Liver (tissue), 3 donors: ENCODE measurements around the gene DST.

Experiments
- FOXA2 ChIP-seq: IDR thresholded peaks from 2 replicates; pipeline ENCODE4 v1.6.1; 2016; ENCODE audit warnings: antibody characterized with exemption
- GABPA ChIP-seq, 2 donors: IDR thresholded peaks in 1 of 2; conservative IDR thresholded peaks in 1 of 2; 2 replicates each; pipeline ENCODE4 v1.6.1; 2016; ENCODE audit warnings: antibody characterized with exemption in 2 of 2, mild to moderate bottlenecking in 1 of 2, moderate library complexity in 1 of 2
- JUND ChIP-seq, 2 donors: IDR thresholded peaks; 2 replicates each; pipeline ENCODE4 v1.6.1; 2016; ENCODE audit warnings: antibody characterized with exemption in 2 of 2
- RAD21 ChIP-seq, 2 donors: IDR thresholded peaks; 2 replicates each; pipeline ENCODE4 v1.6.1; 2016; ENCODE audit warnings: antibody characterized with exemption in 2 of 2, mild to moderate bottlenecking in 2 of 2
- SP1 ChIP-seq: IDR thresholded peaks from 2 replicates; pipeline ENCODE4 v1.6.1; 2018; ENCODE audit warnings: antibody characterized with exemption, mild to moderate bottlenecking
- YY1 ChIP-seq: IDR thresholded peaks from 2 replicates; pipeline ENCODE4 v1.6.1; 2016; ENCODE audit warnings: antibody characterized with exemption, mild to moderate bottlenecking
- TF ChIP-seq, protein P1 (sequence below): fragments of 150-350 bp; IDR thresholded peaks from 2 replicates; pipeline ENCODE4 v1.5.1; 2017; ENCODE audit warnings: improper control_type of control experiment, low read depth, low read length; ENCODE audit not compliant: missing input control
- TF ChIP-seq, protein P2 (sequence below): IDR thresholded peaks from 2 replicates; pipeline ENCODE4 v1.6.1; 2016; ENCODE audit warnings: antibody characterized with exemption
- TF ChIP-seq, protein P3 (sequence below): IDR thresholded peaks from 2 replicates; pipeline ENCODE4 v1.6.1; 2016; ENCODE audit warnings: antibody characterized with exemption
- TF ChIP-seq, protein P4 (sequence below): IDR thresholded peaks from 2 replicates; pipeline ENCODE4 v1.6.1; 2016; ENCODE audit warnings: antibody characterized with exemption, mild to moderate bottlenecking
- donor health status: healthy.
- donor health status: healthy.

DNA sequence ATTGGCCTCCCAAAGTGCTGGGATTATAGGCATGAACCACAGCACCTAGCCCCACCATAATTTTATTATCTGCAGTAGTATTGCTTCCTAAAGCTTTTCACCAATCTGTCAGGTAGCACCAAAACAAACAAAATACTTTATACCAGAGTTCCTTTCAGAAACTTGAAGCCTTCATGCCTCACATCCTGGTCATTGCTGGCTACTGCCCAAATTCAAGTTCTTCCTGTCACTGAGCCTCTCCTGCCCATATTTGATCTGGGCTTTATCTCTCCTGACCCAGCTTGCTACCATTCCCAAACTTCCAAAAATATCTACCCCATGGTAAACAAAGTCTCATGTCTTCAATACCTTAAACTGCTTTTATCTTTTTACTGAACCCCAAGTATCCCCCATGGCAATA, 34.9 kb upstream of the DST start:
- TF ChIP-seq, protein P1, sequence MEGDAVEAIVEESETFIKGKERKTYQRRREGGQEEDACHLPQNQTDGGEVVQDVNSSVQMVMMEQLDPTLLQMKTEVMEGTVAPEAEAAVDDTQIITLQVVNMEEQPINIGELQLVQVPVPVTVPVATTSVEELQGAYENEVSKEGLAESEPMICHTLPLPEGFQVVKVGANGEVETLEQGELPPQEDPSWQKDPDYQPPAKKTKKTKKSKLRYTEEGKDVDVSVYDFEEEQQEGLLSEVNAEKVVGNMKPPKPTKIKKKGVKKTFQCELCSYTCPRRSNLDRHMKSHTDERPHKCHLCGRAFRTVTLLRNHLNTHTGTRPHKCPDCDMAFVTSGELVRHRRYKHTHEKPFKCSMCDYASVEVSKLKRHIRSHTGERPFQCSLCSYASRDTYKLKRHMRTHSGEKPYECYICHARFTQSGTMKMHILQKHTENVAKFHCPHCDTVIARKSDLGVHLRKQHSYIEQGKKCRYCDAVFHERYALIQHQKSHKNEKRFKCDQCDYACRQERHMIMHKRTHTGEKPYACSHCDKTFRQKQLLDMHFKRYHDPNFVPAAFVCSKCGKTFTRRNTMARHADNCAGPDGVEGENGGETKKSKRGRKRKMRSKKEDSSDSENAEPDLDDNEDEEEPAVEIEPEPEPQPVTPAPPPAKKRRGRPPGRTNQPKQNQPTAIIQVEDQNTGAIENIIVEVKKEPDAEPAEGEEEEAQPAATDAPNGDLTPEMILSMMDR = no peak
- TF ChIP-seq SP1 = no peak
- TF ChIP-seq JUND (IDR thresholded peaks at IDR 0.05) = no peak
- no peak for TF ChIP-seq FOXA2
- TF ChIP-seq GABPA (IDR thresholded peaks at IDR 0.05 in 1 of 2, conservative IDR thresholded peaks at IDR 0.05 in 1 of 2) = no peak
- TF ChIP-seq, protein P2, sequence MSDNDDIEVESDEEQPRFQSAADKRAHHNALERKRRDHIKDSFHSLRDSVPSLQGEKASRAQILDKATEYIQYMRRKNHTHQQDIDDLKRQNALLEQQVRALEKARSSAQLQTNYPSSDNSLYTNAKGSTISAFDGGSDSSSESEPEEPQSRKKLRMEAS = no peak
- TF ChIP-seq, protein P3, sequence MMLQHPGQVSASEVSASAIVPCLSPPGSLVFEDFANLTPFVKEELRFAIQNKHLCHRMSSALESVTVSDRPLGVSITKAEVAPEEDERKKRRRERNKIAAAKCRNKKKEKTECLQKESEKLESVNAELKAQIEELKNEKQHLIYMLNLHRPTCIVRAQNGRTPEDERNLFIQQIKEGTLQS = no peak
- TF ChIP-seq, protein P4, sequence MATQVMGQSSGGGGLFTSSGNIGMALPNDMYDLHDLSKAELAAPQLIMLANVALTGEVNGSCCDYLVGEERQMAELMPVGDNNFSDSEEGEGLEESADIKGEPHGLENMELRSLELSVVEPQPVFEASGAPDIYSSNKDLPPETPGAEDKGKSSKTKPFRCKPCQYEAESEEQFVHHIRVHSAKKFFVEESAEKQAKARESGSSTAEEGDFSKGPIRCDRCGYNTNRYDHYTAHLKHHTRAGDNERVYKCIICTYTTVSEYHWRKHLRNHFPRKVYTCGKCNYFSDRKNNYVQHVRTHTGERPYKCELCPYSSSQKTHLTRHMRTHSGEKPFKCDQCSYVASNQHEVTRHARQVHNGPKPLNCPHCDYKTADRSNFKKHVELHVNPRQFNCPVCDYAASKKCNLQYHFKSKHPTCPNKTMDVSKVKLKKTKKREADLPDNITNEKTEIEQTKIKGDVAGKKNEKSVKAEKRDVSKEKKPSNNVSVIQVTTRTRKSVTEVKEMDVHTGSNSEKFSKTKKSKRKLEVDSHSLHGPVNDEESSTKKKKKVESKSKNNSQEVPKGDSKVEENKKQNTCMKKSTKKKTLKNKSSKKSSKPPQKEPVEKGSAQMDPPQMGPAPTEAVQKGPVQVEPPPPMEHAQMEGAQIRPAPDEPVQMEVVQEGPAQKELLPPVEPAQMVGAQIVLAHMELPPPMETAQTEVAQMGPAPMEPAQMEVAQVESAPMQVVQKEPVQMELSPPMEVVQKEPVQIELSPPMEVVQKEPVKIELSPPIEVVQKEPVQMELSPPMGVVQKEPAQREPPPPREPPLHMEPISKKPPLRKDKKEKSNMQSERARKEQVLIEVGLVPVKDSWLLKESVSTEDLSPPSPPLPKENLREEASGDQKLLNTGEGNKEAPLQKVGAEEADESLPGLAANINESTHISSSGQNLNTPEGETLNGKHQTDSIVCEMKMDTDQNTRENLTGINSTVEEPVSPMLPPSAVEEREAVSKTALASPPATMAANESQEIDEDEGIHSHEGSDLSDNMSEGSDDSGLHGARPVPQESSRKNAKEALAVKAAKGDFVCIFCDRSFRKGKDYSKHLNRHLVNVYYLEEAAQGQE = no peak
- TF ChIP-seq RAD21 (IDR thresholded peaks at IDR 0.05) = no peak
- TF ChIP-seq YY1 = no peak
